Measurements from ENCODE around the gene SOCS3. TPM values are rescaled to one million over a fixed set of nuclear protein-coding genes. Genes with fewer than 3 reads are reported as not detected.
A peak's percentile ranks its signal among the peaks of the same experiment; 100 is the strongest.

The SOCS3 gene
- total RNA-seq, 1 donor from 2014 or later: 66.1 TPM

GRCh38 chr17:78367193-78367592, 7.3 kb upstream of the SOCS3 start:
- DNase-seq (ENCODE audit: low spot score): no peak

GRCh38 chr17:78366109-78366848, 6.4 kb upstream of the SOCS3 start:
- DNase-seq (ENCODE audit: low spot score): no peak

GRCh38 chr17:78365561-78366108, 5.8 kb upstream of the SOCS3 start:
- no peak for DNase-seq (ENCODE audit: low spot score)

GRCh38 chr17:78364436-78365281, 4.8 kb upstream of the SOCS3 start:
- no peak for DNase-seq (ENCODE audit: low spot score)

- DNase-seq (ENCODE audit: low spot score): no peak
Measured at GRCh38 chr17:78362671-78363070, 2.8 kb upstream of the SOCS3 start.

GRCh38 chr17:78362232-78362631, 2.4 kb upstream of the SOCS3 start:
- DNase-seq (ENCODE audit: low spot score): no peak

- DNase-seq (ENCODE audit: low spot score): no peak
Measured at GRCh38 chr17:78361225-78361701, 1.4 kb upstream of the SOCS3 start.

GRCh38 chr17:78360371-78361224, 721 bp upstream of the SOCS3 start:
- DNase-seq (ENCODE audit: low spot score): peak; percentile 96

GRCh38 chr17:78359321-78359996, 418 bp downstream of the SOCS3 start:
- no peak for DNase-seq (ENCODE audit: low spot score)

GRCh38 chr17:78358538-78359320, 1.1 kb downstream of the SOCS3 start:
- no peak for DNase-seq (ENCODE audit: low spot score)

GRCh38 chr17:78357672-78358537, 2.0 kb downstream of the SOCS3 start:
- DNase-seq (ENCODE audit: low spot score): no peak

- DNase-seq (ENCODE audit: low spot score): no peak
Measured at GRCh38 chr17:78357177-78357586, 2.7 kb downstream of the SOCS3 start.

- no peak for DNase-seq (ENCODE audit: low spot score)
Measured at GRCh38 chr17:78356101-78356713, 3.7 kb downstream of the SOCS3 start.

GRCh38 chr17:78355701-78356100, 4.2 kb downstream of the SOCS3 start:
- DNase-seq (ENCODE audit: low spot score): no peak

- DNase-seq (ENCODE audit: low spot score): no peak
Measured at GRCh38 chr17:78355045-78355641, 4.7 kb downstream of the SOCS3 start.

- no peak for DNase-seq (ENCODE audit: low spot score)
Measured at GRCh38 chr17:78353834-78354233, 6.0 kb downstream of the SOCS3 start.

GRCh38 chr17:78351449-78352006, 8.3 kb downstream of the SOCS3 start:
- peak; percentile 96 for DNase-seq (ENCODE audit: low spot score)
